A673 (cell line): ENCODE results near the gene ADAMTSL3.

Source experiments
- CTCF ChIP-seq: fragments of 300-800, 200-600 bp; sonication (generic); conservative IDR thresholded peaks from 2 replicates; pipeline ENCODE4 v1.5.1; 2017; ENCODE audit warnings: low read depth, mild to moderate bottlenecking, antibody characterized with exemption, low read length, moderate library complexity, mixed read lengths
- EZH2 ChIP-seq: fragments of 200-600 bp; sonication (generic); IDR thresholded peaks from 2 replicates; pipeline ENCODE4 v1.6.1; 2017; ENCODE audit warnings: borderline replicate concordance, low read depth, mild to moderate bottlenecking, mixed read lengths, antibody characterized with exemption, low read length; ENCODE audit not compliant: poor library complexity, severe bottlenecking

- no peak for TF ChIP-seq CTCF
- TF ChIP-seq EZH2, result no peak
These were observed 352.5 kb downstream of the ADAMTSL3 start for GRCh38 chr15:84006421-84006820.
